ENCODE measurements around the gene DEAF1.

The DEAF1 gene

GRCh38 chr11:721247-721740 lies 26.3 kb upstream of the DEAF1 start:
- DNase-seq = no peak

GRCh38 chr11:720642-721246 lies 25.7 kb upstream of the DEAF1 start:
- DNase-seq = peak in 2 of 3 donors; percentile 75 to 79

- peak in 1 of 3 donors; percentile 16 for DNase-seq
Observed at GRCh38 chr11:720017-720641, 25.1 kb upstream of the DEAF1 start.

GRCh38 chr11:719214-720016 lies 24.4 kb upstream of the DEAF1 start:
- DNase-seq = peak in 1 of 3 donors; percentile 10

- no peak for DNase-seq
Observed at GRCh38 chr11:714436-714835, 19.4 kb upstream of the DEAF1 start.

GRCh38 chr11:709109-709997 lies 14.3 kb upstream of the DEAF1 start:
- no peak for DNase-seq

GRCh38 chr11:708511-708910 lies 13.5 kb upstream of the DEAF1 start:
- DNase-seq = no peak

GRCh38 chr11:707817-708420 lies 12.9 kb upstream of the DEAF1 start:
- DNase-seq = no peak

- no peak for DNase-seq
Observed at GRCh38 chr11:706957-707816, 12.2 kb upstream of the DEAF1 start.

GRCh38 chr11:706439-706956 lies 11.5 kb upstream of the DEAF1 start:
- peak; percentile 67 to 83 (median 71) for DNase-seq

- peak in 1 of 3 donors; percentile 40 for DNase-seq
Observed at GRCh38 chr11:705646-706438, 10.8 kb upstream of the DEAF1 start, which contains the start of gene EPS8L2. TSS of gene EPS8L2 (plus strand) at chr11:706231. CDS start at chr11:709408, 3,177 bp downstream.

GRCh38 chr11:704781-705645 lies 10.0 kb upstream of the DEAF1 start:
- no peak for DNase-seq

- DNase-seq = no peak
Observed at GRCh38 chr11:704228-704674, 9.2 kb upstream of the DEAF1 start.

GRCh38 chr11:703506-703905 lies 8.5 kb upstream of the DEAF1 start:
- no peak for DNase-seq

GRCh38 chr11:702462-703461 lies 7.7 kb upstream of the DEAF1 start:
- DNase-seq = peak; percentile 60 to 84 (median 72)

- no peak for DNase-seq
Observed at GRCh38 chr11:701741-702461, 6.9 kb upstream of the DEAF1 start.

- DNase-seq = peak in 1 of 3 donors; percentile 33
Observed at GRCh38 chr11:699753-700152, 4.7 kb upstream of the DEAF1 start.

All from suppressor macrophage treated with lipopolysaccharide for 1 hour (primary cell).